ENCODE data around the gene TAS2R41. TPM values are rescaled to one million over a fixed set of nuclear protein-coding genes. Genes with fewer than 3 reads are reported as not detected.

TAS2R41 gene
- total RNA-seq, 1 experiment from 2014 or later: not detected

- H3K27ac ChIP-seq (ENCODE audit: insufficient read length, low read depth, low read length): no peak overlapping the region
- H3K27me3 ChIP-seq (ENCODE audit: insufficient read depth, low read length): no peaks in the 10 kb centered on the region
- no peak overlapping the region for H2BK20ac ChIP-seq (ENCODE audit: low read depth, low read length, poor library complexity, severe bottlenecking)
- Mint-ChIP-seq H3K27me3 (ENCODE audit: low read depth) (no peaks in the 10 kb centered on the region; the same call in 1 of the 2 replicates), H3K9me3 (no peaks in the 10 kb centered on the region), H3K36me3 (ENCODE audit: insufficient read depth in 1 of 3, low read depth in 3 of 3) (no peaks in the 10 kb centered on the region), H3K4me1 (no peaks in the 10 kb centered on the region), H3K27ac (no peak overlapping the region), H3K4me3 (no peak overlapping the region)
- H3K23me2 ChIP-seq (ENCODE audit: insufficient read length, low read depth, low read length, poor library complexity, severe bottlenecking): no peaks in the 10 kb centered on the region
- no peak overlapping the region for H2BK15ac ChIP-seq (ENCODE audit: low read depth, low read length)
- H2BK5ac ChIP-seq (ENCODE audit: insufficient read length, low read length): no peak overlapping the region
- H3K4ac ChIP-seq (ENCODE audit: low read depth, low read length): no peak overlapping the region
- no peak overlapping the region for H2BK120ac ChIP-seq (ENCODE audit: low read depth, low read length, poor library complexity, severe bottlenecking)
- H3K9ac ChIP-seq (ENCODE audit: extremely low read depth, insufficient read length, low read length): no peak overlapping the region
- no peak overlapping the region for H2BK12ac ChIP-seq (ENCODE audit: insufficient read length, low read depth, low read length)
- H3K4me2 ChIP-seq (ENCODE audit: insufficient read depth, insufficient read length, low read length): no peak overlapping the region
- H3T11ph ChIP-seq (ENCODE audit: low read length): no peak overlapping the region
- H3K79me2 ChIP-seq (ENCODE audit: insufficient read depth, low read length): no peaks in the 10 kb centered on the region
- no peak overlapping the region for H4K8ac ChIP-seq (replicated peaks; ENCODE audit: insufficient read length, low read depth, low read length)
- no peak overlapping the region for H3K14ac ChIP-seq (ENCODE audit: insufficient read depth, low read length)
- DNase-seq: no peak
- no peaks in the 10 kb centered on the region for H4K20me1 ChIP-seq (ENCODE audit: control insufficient read depth, insufficient read depth, insufficient read length)
- H2AK5ac ChIP-seq (ENCODE audit: insufficient read length, low read length): no peak overlapping the region
- no peak overlapping the region for H3K56ac ChIP-seq (ENCODE audit: insufficient read length, low read depth, low read length)
- no peak overlapping the region for H4K91ac ChIP-seq (ENCODE audit: insufficient read length, low read depth, low read length)
- no peaks in the 10 kb centered on the region for H3K9me3 ChIP-seq (ENCODE audit: control insufficient read depth, low read depth, low read length)
- no peak overlapping the region for H3K18ac ChIP-seq (ENCODE audit: insufficient read length, low read depth, low read length)
- no peaks in the 10 kb centered on the region for H3K79me1 ChIP-seq (ENCODE audit: insufficient read depth, low read depth, low read length, poor library complexity, severe bottlenecking)
- WGBS (ENCODE audit: extremely low coverage, insufficient read length, low lambda C conversion rate): no CpG with 5 or more reads among the region's 6 CpGs
- no peak overlapping the region for H4K5ac ChIP-seq (ENCODE audit: insufficient read length, low read depth, low read length)
- no peak overlapping the region for H2AFZ ChIP-seq (ENCODE audit: low read length)
- no peak for TF ChIP-seq CTCF (conservative IDR thresholded peaks at IDR 0.05)
- H3K4me1 ChIP-seq (ENCODE audit: insufficient read depth, low read length): no peaks in the 10 kb centered on the region
- H3K23ac ChIP-seq (ENCODE audit: insufficient read length, low read depth, low read length): no peak overlapping the region
These were observed 33.5 kb upstream of the TAS2R41 start for GRCh38 chr7:143444063-143444782.
